ENCODE measurements around the gene HIRIP3.
"Not testable (repeated sequence)": the region's sequence is repeated elsewhere in the genome, so short reads cannot be mapped to it uniquely, and the experiment has no call there.

Gene HIRIP3

DNA sequence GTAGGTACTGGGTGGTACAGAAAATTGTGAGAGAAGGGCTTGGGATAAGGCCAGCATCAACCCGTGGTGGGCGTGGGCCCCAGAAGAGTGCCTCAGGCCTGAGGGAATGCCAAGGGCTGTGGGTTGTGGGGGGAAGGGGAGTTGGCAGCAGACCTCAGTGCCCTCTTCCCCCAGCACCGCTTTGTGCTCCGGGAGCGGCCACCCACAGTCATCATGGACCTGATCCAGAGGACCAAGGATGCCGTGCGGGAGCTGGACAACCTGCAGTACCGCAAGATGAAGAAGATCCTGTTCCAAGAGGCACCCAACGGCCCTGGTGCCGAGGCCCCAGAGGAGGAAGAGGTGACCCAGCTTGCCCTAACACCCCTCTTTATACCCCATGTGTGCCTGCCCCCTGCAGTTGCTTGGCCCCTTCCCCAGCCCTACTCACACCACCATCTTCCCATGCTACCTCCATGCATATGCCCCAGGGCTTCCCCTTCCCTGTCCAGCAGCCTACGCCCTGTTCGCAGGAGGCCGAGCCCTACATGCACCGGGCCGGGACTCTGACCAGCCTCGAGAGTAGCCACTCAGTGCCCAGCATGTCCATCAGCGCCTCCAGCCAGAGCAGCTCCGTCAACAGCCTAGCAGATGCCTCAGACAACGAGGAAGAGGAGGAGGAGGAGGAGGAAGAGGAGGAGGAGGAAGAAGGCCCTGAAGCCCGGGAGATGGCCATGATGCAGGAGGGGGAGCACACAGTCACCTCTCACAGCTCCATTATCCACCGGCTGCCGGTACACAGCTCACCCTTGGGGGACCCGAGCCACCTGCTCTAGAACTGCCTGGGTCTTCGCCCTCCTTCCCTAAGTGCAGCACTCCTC lies 12.6 kb downstream of the HIRIP3 start:
- no peak for DNase-seq

GRCh38 chr16:29978564-29979270 lies 16.7 kb downstream of the HIRIP3 start:
- DNase-seq: no peak

DNA sequence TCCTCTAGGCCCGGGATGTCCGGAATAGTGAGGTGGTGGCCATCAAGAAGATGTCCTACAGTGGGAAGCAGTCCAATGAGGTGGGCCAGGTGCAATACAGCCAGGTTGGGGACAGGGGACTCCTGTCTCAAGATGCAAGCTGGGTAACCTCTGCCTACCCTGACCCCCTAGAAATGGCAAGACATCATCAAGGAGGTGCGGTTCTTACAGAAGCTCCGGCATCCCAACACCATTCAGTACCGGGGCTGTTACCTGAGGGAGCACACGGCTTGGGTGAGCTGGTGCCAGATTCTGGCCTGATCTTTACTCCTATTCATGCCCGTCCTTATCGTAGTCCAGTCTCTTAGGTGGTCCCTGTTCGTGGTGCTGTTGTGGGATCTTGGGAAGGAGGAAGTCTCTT lies 17.3 kb downstream of the HIRIP3 start:
- no peak for DNase-seq

DNA sequence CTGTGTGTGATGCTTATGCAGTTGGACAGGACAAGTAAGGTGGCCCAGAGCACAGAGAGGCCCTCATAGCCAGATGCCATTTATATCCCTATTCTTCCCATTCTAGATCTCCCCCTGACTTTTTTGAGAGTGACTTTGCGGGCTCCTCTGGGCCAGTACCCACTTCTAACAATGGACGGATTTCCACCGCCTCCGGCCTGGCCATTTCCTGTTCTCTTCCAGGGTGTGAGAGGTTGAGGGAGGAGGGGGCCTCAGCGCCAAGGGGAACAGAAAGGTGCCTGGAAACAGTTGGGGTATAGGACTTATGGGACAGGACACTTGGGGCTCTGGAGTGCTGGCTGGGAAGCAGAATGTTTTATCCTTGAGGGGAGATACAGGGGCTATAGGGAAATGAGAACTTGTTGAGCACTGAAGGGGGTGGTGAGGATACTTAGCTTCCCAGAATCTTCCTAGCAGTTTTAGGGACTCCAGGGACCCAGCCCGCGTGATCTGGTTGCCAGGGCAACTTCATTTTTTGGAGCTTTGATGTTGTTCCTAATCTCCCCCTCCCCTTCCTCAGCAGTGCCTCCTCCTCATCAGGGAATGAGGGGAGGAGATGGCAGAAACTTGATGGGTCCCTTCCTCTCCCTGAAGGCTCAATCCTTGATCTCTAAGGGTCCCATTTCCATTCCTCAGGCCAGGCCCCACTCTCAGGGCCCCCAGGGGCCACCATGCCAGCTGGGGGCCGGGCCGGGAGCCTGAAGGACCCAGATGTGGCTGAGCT lies 18.2 kb downstream of the HIRIP3 start:
- no peak for DNase-seq

DNA sequence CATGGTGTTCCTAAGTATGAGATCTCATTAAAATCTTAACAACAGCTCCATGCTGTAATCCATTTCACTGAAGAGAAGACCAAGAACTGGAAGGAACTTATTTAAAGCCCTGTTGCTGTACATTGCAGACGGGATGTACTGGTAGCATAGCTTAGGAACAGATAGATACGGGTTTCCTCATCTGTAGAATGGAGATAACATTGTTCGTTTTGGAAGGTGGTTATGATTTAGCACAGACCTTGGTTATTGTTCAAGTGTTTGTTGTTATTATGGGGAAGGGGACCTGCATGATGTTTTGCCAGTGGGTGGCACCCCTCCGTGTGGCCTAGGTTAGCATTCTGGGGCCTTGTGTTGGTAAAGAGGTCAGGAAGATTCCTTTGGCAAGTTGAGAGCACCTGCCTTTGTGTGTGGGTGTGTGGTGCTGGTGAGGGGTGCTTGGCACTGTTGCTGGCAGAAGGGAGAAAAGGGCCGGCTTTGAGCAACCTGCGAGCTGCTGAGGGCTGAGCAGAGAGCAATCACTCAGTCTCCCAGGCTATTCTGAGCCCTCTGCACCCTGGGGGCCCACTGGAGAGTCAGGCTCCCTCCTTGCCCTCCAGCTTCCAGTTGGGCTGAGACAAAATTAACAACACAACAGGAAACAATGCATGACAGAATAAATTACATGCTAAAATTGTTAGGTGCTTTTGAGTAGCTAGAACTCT lies 19.5 kb downstream of the HIRIP3 start:
- no peak for DNase-seq

DNA sequence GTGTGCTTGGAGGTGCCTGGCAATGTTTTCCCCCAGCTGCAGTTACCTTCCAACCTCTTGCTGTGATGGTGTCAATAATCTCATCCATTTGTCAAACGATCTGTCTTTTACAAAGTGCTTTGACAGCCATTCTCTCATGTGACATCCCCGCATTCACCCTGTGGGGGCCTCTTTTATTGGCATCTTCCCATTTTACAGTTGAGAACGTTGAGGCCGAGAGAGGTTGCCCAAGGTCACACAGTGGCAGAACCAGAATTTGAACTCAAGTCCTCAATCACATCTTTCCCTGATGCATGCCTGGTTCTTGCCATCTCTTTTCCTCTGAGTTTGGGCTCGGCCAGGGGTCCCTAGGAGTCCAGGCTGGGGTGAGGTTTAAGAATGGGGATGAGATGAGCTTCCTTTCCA lies 20.3 kb downstream of the HIRIP3 start:
- DNase-seq: no peak

DNA sequence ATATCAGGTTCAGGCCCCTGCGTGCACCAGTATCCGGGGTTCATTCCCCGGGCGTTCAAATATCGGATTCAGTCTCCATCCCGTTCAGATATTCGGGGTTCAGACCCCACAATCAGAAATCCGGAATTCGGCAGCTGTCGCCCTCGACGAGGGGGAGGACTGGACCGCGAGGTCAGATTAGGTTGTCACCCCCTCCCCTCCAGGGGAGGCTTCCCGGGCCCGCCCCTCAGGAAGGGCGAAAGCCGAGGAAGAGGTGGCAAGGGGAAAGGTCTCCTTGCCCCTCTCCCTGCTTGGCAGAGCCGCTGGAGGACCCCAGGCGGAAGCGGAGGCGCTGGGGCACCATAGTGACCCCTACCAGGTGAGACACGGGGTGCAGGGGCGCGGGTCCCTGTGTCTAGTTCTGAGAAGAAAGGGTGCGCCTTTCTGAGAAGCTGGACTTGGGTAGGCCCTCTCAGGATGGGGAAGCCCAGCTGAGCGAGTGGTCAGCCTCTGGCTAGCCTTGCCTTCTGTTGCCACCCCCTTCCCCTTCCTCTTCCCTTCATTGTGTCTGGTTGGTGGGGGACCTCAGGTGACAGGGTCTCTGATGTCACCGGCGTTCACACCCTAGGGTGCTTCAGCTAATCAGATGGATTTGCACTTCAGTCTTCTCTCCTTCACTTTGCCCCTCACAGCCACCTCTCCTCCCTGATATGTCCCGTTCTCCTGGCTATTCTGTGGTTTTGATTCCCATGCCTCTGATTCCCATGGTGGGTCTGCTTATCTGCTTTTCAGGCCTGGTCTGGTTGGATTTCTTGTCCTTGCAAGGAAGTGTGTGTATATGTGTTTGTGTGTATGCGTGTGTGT lies 20.9 kb downstream of the HIRIP3 start:
- no peak for DNase-seq

DNA sequence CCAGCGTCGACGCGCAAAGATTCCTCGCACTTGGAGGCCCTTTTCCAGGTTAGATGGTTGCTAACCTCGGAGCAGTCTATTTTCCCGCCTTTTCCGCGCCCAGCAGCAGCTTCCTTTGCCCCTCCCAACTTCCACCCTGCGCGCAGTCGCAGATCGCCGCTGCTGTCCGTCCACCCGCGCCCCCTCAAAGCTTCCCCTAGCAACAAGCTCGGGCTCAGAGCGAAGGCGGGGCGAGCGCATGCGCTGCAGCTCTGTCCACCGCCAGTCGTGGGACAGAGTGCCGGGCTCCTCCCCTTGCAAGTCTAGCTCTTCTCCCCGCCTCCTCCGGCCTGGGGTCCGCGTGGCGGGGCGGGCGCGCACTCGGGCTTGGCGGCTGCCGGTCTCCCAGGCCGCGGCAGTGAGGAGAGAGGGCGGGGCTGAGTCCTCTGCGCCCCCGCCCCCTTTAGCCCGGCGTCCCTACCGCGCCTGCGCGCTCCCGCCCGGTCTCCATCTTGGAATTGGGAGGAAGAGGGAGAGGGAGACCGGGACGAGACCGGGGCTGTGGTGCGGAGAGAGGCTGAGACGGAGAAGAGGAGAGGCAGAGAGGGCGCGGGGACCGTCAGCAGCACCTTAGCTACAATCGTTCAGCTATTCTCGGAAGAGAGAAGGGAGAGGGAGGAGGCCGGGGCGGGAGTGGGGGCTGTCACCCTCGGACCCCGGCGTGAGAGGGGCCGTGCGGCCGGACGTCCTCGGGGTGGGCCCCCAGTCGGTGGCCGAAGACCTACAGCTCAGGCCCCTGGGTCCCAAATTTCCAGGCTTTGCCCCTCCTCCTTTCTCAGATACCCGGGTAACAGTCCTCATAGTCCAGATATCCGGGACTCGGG lies 21.8 kb downstream of the HIRIP3 start, which contains the start of gene TAOK2:
TSS of gene TAOK2 (plus strand) at position 485 of the 863 bp plus-strand sequence. CDS start 3,905 bp downstream, outside the sequence.
- DNase-seq: peak; percentile 100

GRCh38 chr16:29972992-29973383 lies 22.4 kb downstream of the HIRIP3 start:
- DNase-seq: no peak

GRCh38 chr16:29972500-29972899 lies 22.9 kb downstream of the HIRIP3 start:
- no peak for DNase-seq

DNA sequence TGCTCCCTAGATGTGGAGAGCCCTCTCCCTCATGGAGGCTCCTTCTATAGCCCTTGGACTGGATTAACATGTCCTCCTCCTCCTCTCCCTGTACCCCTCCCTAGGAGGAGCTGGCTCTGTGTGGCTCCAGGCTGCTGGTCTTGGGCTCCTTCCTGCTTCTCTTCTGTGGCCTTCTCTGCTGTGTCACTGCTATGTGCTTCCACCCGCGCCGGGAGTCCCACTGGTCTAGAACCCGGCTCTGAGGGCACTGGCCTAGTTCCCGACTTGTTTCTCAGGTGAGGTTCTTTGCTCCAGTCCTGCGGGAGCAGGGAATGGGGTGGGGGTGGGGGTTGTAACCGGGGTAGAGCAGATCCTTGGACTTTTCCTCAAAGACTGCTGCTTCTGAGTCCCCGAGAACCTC lies 24.1 kb downstream of the HIRIP3 start:
- no peak for DNase-seq

GRCh38 chr16:29968205-29968604 lies 27.2 kb downstream of the HIRIP3 start:
- DNase-seq: no peak

GRCh38 chr16:29963021-29963743 lies 32.2 kb downstream of the HIRIP3 start:
- DNase-seq: no peak

DNA sequence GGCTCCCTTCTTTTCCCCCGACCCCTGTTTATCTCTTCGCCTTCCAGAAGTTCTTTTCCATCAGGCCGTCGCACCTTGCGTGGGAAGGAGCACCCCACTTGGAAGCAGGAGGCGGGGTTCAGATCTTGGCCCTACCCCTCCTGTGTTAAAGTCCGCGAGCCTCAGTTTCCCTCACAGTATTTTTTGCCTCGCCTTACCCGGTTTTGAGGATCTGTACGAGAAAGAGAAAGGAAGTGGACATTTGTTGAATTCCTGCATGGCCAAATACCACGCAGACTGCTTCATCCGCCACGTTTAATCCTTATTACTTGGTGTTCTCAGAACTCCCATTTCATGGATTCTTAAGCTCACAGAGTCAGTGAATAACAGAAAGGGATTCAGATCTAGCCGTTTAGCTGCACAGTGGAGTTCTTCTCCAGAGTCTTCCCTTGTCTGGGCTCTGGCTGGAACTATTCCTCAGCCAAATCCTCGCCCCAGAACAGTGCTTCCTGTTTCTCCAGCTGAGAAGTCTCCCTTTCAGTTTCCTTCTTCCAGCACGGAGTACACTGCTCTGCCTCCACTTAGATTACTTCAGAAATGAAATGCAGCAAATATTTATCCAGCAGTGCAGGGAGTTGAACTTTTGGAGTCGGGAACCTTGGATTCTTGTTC lies 32.9 kb downstream of the HIRIP3 start:
- DNase-seq: no peak

DNA sequence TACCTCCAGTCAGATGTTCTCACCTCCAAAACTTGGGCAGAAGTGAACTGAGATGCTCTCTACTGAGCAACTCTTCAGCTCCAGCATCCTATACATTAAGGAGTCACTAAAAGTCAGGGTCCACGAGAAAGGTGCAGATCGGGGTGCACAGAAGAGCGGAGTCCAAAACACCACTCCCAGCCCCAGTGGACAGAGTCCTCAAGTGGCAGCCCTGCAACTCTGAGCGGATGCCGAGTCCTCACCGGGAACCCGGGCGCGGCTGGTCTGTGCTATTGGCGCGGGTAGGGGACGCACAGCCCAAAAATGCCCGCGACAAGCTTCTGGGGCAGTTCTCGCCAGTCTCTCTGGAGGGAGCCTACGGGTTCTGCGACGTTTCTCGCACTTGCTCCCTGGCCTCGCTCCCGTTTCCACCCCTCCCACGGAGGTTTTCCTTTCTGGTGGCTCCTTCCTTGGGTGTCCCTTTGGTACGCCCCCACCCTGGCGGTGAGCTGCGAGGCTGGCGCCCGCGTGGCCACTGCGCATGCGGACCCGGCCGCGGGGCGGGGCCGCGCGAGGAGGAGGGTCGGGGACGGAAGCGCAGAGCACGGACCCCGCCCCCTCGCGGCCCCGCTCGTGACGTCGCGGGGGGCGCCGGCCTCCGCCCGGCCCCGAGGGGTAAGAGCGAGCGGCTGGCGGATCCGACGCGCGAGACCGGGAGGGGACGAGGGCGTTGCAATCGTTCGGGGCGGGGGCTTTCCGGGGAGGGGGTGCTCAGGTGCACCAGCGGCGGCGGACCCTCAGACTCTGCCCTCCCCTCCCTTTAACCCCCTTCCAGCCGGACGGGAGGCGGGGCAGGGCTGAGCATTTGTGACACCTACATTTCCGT lies 33.7 kb downstream of the HIRIP3 start, which contains the start of gene TMEM219:
TSS of gene TMEM219 (plus strand) at position 601 of the 865 bp plus-strand sequence. CDS start 1,065 bp downstream, outside the sequence.
- peak; percentile 92 for DNase-seq

- DNase-seq: no peak
Measured at GRCh38 chr16:29961127-29961478, 34.3 kb downstream of the HIRIP3 start.

- DNase-seq: not testable (repeated sequence)
Measured at GRCh38 chr16:29959821-29960220, 35.6 kb downstream of the HIRIP3 start.

DNA sequence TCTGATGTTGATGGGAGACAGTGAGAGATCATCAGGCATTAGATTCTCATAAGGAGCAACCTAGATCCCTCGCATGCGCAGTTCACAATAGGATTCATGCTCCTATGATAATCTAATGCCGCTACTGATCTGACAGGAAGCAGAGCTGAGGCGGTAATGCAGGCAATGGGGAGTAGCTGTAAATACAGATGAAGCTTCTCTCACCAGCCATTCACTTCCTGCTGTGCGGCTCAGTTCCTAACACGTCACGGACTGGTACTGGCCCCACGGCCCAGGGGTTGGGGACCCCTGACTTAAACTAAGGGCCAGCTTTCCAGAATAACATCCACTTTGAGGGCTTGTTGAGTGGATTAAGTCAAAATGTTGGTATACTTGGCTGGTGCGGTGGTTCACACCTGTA lies 36.1 kb downstream of the HIRIP3 start:
- DNase-seq: no peak

Measured in GDM1 (cell line).